ENCODE measurements around the gene BOD1L2.

BOD1L2 gene

DNA sequence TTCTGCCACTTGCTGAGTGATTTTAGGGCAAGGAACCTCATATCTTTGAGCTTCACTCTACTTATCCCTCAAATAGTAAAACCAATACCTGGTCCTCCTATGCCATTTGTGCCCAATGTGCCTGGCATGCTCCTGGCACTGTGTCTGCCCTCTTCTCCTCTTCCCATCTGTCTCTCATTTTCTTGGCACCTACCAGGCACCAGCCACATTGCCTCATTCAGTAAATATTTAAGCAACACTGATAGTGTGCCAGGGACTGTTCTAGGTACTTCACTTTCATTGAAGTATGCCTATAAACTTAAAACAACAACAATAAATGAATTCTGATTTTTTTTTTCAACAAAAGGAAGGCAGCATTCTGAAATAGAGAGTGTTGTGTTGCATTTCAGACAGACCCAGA, 15.1 kb upstream of the BOD1L2 start:
- FAIRE-seq = no peak
- TF ChIP-seq POLR2A (IDR thresholded peaks at IDR 0.05; ENCODE audit: low read depth, low read length) (no peak), POLR2AphosphoS5 (IDR thresholded peaks at IDR 0.05; ENCODE audit: low read depth, low read length) (no peak), TAF1 (IDR thresholded peaks at IDR 0.05; ENCODE audit: borderline replicate concordance, low read depth, low read length) (no peak)
- DNase-seq (ENCODE audit: insufficient read length) = no peak

DNA sequence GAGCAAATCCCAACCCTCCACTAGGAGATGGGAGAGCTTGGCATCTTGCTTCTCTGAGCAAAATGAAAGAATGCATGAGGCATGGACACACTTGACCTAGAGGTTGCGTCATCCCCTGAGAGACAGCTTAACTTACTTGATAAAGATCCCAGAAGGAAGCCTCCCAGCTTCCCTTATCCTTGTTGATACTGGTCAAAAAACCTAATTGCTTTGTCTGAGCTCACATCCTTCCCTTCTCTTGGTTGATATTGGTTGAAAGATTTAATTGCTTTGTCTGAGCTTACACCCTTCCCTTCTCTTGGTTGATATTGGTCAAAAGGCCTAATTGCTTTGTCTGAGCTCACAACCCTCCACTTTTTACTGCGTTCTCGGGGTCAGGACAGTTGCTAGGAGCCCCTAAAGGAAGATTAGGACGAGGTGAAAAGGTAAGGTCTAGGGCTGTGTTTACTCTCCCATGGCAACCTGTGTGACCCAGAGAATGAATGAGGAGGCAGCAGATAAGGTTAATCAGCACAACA, 12.2 kb upstream of the BOD1L2 start:
- TF ChIP-seq POLR2AphosphoS5 (IDR thresholded peaks at IDR 0.05; ENCODE audit: low read depth, low read length) = no peak
- no peak for TF ChIP-seq POLR2A (IDR thresholded peaks at IDR 0.05; ENCODE audit: low read depth, low read length)
- no peak for TF ChIP-seq TAF1 (IDR thresholded peaks at IDR 0.05; ENCODE audit: borderline replicate concordance, low read depth, low read length)
- FAIRE-seq (no peak), DNase-seq (ENCODE audit: insufficient read length) (no peak)

DNA sequence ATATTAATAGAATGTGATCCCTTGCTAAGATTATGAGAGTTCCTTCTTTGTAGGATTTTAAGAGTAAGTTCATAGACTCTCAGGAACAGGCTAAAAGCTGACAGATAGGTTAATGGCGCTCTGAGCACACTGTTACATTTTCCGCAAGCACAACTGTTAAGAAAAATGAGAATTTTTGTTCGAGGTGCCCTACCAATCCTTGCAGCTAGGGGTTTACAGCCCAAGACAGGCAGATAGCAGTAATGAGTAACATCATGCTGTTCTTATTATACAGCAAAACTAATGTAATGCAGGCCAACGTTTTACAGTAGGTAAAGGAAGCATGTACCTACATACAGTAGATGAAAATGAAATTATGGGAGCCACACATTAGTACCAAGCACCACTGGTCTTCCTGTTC, 11.2 kb upstream of the BOD1L2 start:
- no peak for DNase-seq (ENCODE audit: insufficient read length)
- no peak for FAIRE-seq
- TF ChIP-seq POLR2A (IDR thresholded peaks at IDR 0.05; ENCODE audit: low read depth, low read length) (no peak), TAF1 (IDR thresholded peaks at IDR 0.05; ENCODE audit: borderline replicate concordance, low read depth, low read length) (no peak), POLR2AphosphoS5 (IDR thresholded peaks at IDR 0.05; ENCODE audit: low read depth, low read length) (no peak)

DNA sequence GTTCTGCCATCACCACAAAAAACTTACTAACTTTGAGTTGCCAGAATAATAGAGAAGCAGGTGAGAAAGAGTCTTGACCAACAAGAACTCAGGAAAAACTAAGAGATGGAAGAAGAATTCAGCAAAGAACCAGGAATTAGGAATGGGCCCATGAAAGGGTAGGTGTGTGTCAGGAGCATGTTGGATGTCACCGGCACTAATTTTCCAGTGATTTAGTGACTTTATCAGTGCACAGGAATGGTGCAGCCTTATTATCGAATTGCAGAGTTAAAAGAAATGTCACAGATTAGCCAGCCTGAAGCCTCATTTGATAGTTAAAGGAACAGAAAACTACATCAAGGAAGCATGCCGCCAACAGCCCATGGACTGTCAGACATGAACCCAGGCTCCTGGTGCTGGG, 9.0 kb upstream of the BOD1L2 start:
- FAIRE-seq = no peak
- TF ChIP-seq POLR2A (IDR thresholded peaks at IDR 0.05; ENCODE audit: low read depth, low read length) = no peak
- DNase-seq (ENCODE audit: insufficient read length) = no peak

DNA sequence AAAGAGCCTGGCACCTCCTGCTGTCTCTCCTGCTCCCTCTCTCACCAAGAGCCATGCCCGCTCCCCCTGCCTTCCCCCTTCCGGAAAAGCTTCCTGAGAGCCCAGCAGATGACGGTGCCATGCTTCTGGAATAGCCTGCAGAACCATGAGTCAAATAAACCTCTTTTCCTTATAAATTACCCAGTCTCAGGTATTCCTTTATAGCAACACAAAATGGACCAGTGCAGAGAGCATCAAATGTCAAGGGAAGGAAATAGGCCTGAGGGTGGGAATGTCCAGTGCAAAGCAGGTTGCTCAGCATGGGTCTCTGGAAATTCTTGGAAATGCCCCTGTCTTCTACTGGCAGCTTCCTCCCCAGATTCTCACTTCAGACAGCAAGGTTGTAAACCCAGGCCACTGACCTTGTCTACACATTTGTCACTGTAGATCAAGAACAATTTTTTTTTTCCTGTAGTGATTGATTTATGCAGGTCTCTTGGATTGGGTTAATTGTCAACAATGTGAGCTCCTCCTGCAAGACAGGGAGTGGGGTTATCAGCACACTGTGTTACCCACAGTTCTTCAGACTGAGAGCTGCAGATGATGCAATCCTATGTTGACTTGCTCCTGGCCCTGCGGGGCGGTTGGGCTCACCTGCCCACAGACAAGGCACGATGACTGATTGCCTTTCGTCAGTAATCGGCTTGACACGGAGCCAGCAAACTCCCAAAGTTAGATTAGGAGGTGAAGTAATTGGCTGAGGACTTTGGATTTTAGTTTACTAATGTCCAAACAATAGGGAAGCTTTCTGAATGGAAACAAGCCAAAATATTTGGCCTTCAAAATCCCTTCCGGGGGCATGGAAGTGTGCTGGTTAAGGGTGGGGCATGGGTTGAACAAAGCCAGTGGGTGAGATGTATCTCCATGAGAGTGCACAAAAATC, 5.4 kb upstream of the BOD1L2 start:
- TF ChIP-seq TAF1 (IDR thresholded peaks at IDR 0.05; ENCODE audit: borderline replicate concordance, low read depth, low read length) = no peak
- no peak for TF ChIP-seq POLR2AphosphoS5 (IDR thresholded peaks at IDR 0.05; ENCODE audit: low read depth, low read length)
- TF ChIP-seq POLR2A (IDR thresholded peaks at IDR 0.05; ENCODE audit: low read depth, low read length) = no peak
- no peak for FAIRE-seq
- no peak for DNase-seq (ENCODE audit: insufficient read length)

DNA sequence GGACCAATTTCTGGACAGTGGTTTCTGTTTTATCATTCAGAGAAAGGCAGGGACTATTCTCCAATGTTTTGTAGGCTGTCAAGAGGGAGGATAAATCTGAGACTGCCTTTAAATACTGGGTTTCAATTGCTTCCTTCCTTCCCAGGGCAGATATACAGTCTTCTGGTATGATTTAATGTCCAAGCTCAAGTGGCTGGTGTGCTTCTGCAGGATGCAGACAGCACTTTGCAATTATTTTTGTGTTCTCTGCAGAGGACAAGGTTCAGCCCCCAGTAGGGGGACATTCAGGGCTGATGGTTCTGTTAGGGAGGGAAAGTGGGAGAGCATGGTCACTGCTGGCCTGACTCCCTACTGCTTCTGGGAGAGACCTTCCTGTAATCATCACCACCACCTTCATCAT, 4.6 kb upstream of the BOD1L2 start:
- no peak for DNase-seq (ENCODE audit: insufficient read length)
- TF ChIP-seq POLR2A (IDR thresholded peaks at IDR 0.05; ENCODE audit: low read depth, low read length) (no peak), POLR2AphosphoS5 (IDR thresholded peaks at IDR 0.05; ENCODE audit: low read depth, low read length) (no peak), TAF1 (IDR thresholded peaks at IDR 0.05; ENCODE audit: borderline replicate concordance, low read depth, low read length) (no peak)

DNA sequence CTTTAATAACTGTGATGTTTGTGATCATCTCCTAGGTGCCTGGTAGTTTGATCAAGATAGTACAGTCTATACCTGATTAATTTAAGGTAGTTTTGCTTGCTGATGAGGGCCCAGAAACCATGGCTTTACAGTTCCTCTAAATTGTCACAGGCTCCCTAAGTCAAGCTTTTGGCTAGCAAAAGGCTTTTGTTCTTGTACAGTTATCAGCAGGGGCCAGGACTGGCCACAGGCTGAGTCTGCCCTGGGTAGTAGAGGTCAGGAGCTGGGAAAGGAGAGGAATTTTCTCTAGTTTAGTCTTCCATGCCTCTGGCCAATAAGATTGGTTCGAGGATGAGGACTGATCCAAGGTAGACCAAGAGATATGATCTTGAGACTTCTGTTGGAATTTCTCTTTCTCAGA, 3.6 kb upstream of the BOD1L2 start:
- DNase-seq (ENCODE audit: insufficient read length) (no peak), FAIRE-seq (no peak)
- no peak for TF ChIP-seq TAF1 (IDR thresholded peaks at IDR 0.05; ENCODE audit: borderline replicate concordance, low read depth, low read length)
- TF ChIP-seq POLR2AphosphoS5 (IDR thresholded peaks at IDR 0.05; ENCODE audit: low read depth, low read length) = no peak
- no peak for TF ChIP-seq POLR2A (IDR thresholded peaks at IDR 0.05; ENCODE audit: low read depth, low read length)

More for the DNA sequence above, 4.6 kb upstream of the BOD1L2 start:
- FAIRE-seq = no peak

DNA sequence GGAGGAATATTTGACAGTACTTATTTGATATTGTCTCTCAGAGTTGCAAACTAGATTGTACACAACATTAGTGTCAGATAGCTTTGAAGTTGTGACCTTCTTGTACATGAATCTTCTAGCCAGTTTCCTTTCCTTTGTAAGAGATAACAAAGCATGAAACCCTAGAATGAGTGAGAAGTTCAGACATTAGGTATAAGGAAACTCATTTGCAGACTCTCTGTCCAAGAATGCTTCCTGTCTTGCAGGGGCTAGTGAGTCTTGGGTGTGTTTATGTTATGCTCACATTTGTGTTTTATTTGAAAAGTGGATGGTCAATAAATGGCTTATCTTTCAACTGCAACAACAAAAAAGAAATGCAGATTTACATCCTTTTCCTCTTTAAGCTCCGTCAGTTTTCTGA, 1.4 kb downstream of the BOD1L2 start:
- DNase-seq (ENCODE audit: insufficient read length) = no peak
- TF ChIP-seq POLR2AphosphoS5 (IDR thresholded peaks at IDR 0.05; ENCODE audit: low read depth, low read length) (no peak), TAF1 (IDR thresholded peaks at IDR 0.05; ENCODE audit: borderline replicate concordance, low read depth, low read length) (no peak), POLR2A (IDR thresholded peaks at IDR 0.05; ENCODE audit: low read depth, low read length) (no peak)
- no peak for FAIRE-seq

DNA sequence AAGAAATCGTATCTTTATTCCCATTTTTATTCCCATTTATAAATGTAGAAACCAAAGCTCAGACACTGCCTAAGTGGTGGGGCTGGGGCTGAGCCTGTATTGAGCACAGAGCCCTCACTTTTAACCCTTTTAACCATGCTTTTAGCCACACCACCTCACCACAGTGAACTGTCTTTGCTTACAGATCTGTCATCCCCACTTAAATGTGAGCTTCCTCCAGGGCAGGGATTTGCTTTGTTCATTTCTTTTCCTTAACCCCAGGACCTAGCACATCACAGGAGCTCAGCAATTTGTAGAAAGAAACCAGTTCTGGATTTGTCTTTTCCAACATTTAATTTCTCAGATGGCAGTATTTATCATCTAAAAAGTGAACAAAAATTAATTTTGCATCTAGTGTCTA, 2.2 kb downstream of the BOD1L2 start:
- FAIRE-seq (no peak), DNase-seq (ENCODE audit: insufficient read length) (no peak)
- TF ChIP-seq POLR2AphosphoS5 (IDR thresholded peaks at IDR 0.05; ENCODE audit: low read depth, low read length) = no peak
- TF ChIP-seq POLR2A (IDR thresholded peaks at IDR 0.05; ENCODE audit: low read depth, low read length) = no peak
- no peak for TF ChIP-seq TAF1 (IDR thresholded peaks at IDR 0.05; ENCODE audit: borderline replicate concordance, low read depth, low read length)

DNA sequence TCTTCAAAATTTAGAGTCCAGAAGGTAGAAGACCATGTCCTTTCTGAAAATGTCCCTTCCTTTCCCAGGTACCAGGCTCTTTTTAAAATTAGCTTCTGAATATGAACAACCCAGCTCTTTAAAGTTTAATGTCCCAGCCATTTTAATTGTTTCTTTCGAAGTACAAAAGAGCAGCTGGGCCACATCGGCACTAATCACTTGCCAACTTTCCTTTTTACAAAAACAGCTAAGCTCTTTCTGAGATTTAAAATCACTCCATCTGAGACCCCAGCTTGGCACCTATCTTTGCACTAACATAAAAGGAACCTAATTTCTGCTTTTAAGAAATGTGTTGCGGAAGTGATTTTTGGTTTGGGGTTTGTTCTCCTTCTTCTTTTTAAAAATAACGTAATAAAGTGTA, 2.6 kb downstream of the BOD1L2 start:
- FAIRE-seq (no peak), DNase-seq (ENCODE audit: insufficient read length) (no peak)
- TF ChIP-seq TAF1 (IDR thresholded peaks at IDR 0.05; ENCODE audit: borderline replicate concordance, low read depth, low read length) = no peak
- no peak for TF ChIP-seq POLR2AphosphoS5 (IDR thresholded peaks at IDR 0.05; ENCODE audit: low read depth, low read length)
- TF ChIP-seq POLR2A (IDR thresholded peaks at IDR 0.05; ENCODE audit: low read depth, low read length) = no peak

DNA sequence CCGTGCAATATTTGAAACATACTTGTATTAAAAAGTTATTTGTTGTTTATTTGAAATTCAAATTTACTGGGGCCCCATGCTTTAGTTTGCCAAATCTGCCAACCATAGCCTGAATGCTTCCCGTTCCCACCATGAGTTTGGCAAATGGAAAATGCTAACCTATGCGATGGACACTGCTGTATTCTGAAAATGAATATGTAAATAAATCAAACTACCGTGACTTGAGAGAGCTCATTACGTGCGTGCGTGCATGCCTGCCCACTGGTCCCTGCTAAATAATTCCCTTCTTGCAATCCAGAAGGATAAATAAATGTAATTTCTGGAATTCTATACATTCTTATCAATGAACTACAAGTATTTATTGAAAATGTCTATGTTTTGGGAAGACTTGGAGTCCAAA, 3.2 kb downstream of the BOD1L2 start:
- DNase-seq (ENCODE audit: insufficient read length) = no peak
- FAIRE-seq = no peak
- no peak for TF ChIP-seq POLR2A (IDR thresholded peaks at IDR 0.05; ENCODE audit: low read depth, low read length)

DNA sequence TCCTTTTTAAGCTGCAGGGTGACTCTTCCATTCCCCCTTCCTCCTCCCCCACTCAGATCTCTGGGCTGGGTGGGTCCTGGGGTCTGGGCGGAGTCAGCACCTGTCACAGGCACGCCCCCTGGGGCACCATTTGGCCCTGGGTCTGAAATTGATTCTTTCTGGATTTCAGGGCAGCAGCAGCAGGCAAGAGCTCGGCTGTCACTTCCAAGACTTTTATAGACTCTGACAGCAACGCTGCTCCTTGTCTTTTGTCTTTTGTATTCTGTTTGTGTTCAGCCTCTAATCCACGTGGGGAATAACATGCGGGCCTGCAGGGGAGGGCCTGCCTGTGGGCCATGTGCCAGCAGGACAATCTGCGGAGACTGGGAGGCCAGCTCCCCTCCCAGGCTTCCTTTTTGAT, 3.9 kb downstream of the BOD1L2 start:
- FAIRE-seq = no peak
- no peak for DNase-seq (ENCODE audit: insufficient read length)
- TF ChIP-seq TAF1 (IDR thresholded peaks at IDR 0.05; ENCODE audit: borderline replicate concordance, low read depth, low read length) (no peak), POLR2A (IDR thresholded peaks at IDR 0.05; ENCODE audit: low read depth, low read length) (no peak), POLR2AphosphoS5 (IDR thresholded peaks at IDR 0.05; ENCODE audit: low read depth, low read length) (no peak)

Data from GM12892 (cell line).